Activated CD4-positive, alpha-beta T cell treated with anti-CD3 and anti-CD28 coated beads, Interleukin-2, amount 50 U/mL, for 48 hours (primary cell): ENCODE data around the gene PPL.
"Not testable (repeated sequence)": the region's sequence is repeated elsewhere in the genome, so short reads cannot be mapped to it uniquely, and the experiment has no call there.

Experiments
- DNase-seq, 2 experiments: peaks; one replicate each; pipeline ENCODE4 v3.0.0-alpha.2; 2020

The PPL gene

DNA sequence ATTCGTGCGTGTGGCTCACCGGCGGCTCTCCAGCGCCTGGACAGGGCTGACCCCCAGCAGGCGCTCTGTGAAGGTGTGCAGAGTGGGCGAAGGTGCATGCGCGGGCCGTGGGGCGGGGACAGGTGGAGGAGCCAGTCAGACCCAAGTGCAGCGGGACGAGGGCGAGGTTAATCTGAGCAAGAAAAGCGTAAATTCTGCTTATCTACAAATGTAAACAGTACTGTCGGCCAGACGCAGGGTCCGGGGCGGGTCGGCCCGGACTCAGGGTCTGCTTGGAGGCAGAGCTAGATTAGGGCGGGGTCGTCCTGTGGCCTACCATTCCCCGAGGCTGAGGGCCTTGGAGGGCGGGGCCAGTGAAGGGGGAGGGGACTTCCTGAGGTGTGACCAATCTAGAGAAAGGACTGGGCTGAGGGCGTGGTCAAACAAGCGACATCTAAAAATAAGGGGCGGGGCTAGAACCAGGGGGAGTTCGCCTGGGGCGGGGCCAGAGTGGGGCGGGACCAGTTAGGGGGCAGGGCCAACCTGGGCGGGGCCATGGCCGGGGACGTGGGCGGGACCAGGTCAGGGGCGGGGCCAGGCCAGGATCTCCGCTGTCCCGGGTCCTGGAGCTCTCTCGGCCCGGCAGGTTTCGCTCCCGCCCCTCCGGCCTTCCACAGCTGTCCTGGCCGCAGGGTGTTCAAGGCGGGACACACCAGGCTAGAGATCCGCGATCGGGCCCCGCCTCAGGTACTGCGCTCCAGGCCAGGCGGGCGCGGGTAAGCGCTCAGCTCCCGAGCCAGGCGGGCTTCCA lies 21.0 kb upstream of the PPL start, which contains the start of gene SEC14L5:
TSS of gene SEC14L5 (plus strand) at position 611 of the 790 bp plus-strand sequence. CDS start 994 bp downstream, outside the sequence.
- peak; percentile 95 to 96 for DNase-seq

- DNase-seq, result no peak
These were observed 20.4 kb upstream of the PPL start for GRCh38 chr16:4957420-4957719.

DNA sequence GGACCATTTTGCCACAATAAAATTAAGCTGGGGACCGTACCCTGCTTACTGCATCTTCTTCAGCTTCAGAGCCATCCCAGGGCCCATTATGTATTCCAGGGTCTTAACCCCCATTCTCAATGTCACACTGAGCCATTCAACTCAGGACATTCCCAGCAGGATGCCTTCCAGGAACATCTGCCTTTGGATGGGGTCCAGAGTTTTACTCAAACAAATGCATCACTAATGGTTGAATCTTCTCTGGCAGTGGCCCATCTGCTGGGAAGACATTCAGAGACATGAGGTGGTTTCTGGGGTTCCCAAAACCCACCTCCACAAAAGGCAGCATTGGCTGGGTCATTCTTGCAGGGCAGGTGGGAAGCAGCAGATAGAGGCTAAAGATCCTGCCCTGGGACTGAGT lies 17.8 kb upstream of the PPL start:
- DNase-seq, result no peak

DNA sequence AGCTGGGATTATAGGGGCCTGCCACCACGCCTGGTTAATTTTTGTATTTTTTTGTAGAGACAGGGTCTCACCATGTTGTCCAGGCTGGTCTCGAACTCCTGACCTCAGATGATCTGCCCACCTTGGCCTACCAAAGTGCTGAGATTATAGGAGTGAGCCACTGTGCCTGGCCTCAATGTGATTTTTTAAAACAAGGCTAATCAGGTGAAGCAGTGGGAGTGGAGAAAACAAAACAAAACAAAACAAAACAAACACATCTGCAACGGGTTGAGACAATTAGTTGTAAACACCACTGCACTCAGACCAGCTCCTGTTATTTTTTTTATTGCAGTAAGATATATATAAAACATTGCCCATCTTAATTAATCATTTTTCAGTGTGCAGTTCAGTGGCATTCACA lies 14.6 kb upstream of the PPL start:
- not testable (repeated sequence) for DNase-seq

- no peak for DNase-seq
These were observed 13.0 kb upstream of the PPL start for GRCh38 chr16:4949986-4950385.

GRCh38 chr16:4948903-4949766 lies 12.2 kb upstream of the PPL start:
- no peak for DNase-seq

- DNase-seq, result no peak
These were observed 11.0 kb upstream of the PPL start for GRCh38 chr16:4947722-4948503.

GRCh38 chr16:4946917-4947316 lies 10.0 kb upstream of the PPL start:
- no peak for DNase-seq

GRCh38 chr16:4945560-4946502 lies 8.9 kb upstream of the PPL start:
- no peak for DNase-seq

GRCh38 chr16:4944333-4945281 lies 7.7 kb upstream of the PPL start:
- DNase-seq, result no peak

- no peak for DNase-seq
These were observed 5.5 kb upstream of the PPL start for GRCh38 chr16:4942481-4942880.

- no peak for DNase-seq
These were observed 3.8 kb upstream of the PPL start for GRCh38 chr16:4940719-4941118.

DNA sequence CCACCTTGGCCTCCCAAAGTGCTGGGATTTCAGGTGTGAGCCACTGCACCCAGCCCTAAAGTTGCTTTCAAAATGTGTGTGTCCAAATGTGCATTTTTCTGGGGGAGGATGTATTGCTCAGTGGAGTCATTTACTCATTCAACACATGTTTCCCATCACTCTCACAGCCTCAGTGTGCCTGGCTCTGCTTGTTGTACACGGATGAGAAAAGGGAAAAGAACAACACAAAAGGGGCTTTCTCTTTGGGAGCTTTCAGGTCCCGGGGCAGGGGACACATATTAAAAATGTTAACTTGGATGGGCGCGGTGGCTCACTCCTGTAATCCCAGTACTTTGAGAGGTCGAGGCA lies 1.7 kb upstream of the PPL start:
- DNase-seq, result no peak

DNA sequence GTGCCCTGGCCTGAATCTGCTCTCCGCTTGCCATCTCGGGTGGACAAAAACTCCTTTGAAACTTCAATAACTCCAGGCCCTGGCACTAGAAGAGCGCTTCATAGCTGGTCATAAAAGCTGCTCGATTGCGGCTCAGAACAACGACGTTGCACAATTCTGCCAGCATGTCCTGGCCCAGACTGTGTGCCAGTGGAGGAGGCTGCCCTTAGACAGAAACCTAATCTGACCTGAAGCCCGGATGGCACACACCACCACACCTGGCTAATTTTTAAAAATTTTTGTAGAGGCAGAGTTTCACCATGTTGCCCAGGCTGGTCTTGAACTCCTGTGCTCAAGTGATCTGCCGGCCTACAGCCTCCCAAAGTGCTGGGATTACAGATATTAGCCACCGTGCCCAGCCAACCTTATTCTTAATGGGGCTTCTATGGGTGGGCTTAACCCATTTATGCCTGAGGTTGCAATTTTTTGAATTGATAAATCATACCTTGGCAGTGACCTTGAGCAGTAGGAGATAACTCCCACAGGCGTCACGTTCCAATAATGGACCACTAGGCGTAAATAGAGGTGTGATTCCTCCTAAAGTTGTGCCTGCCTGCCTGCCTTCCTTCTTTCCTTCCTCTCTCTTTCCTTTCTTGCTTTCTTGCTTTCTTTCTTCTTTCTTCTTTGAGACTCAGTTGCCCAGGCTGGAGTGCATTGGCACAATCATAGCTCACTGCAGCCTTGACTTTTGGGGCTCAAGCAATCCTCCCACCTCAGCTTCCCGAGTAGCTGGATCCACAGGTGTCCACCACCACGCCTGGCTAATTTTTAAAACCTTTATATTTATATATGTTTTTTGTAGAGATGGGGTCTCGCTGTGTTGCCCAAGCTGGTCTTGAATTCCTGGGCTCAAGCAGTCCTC lies 1.1 kb upstream of the PPL start:
- DNase-seq, result no peak

- DNase-seq, result no peak
These were observed 562 bp downstream of the PPL start for GRCh38 chr16:4936181-4936990.

DNA sequence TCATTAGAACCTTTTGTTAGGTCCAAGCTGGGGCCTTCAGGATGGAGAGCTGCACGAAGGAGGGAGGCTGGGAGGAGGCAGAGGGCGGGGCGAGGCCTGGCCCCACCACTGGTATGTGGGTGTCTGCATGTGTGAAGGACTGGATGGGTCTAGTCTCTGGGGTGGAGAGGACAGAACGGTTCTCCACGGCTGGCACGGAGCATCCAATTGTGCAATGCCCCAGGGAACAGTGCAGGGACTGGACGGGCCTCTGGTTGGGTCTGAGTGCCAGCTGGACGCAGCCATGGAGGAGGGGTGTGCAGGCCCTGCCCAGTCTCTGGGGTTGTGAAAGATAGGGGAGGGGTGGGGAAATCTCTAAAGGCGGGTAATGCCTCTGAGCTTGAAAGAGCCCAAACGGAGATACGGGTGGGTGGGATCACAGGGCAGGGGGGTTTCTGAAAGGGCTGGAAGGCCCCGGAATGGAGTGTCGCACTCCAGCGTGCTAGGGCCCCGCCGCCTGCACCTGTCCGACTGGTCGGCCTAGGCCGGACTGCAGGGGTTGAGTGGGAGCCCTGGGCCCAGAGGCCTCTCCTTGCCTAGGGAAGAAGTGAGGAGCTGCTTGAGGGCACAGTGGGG lies 1.6 kb downstream of the PPL start:
- no peak for DNase-seq

- DNase-seq, result no peak
These were observed 2.4 kb downstream of the PPL start for GRCh38 chr16:4934591-4934990.

- DNase-seq, result no peak
These were observed 3.0 kb downstream of the PPL start for GRCh38 chr16:4933871-4934395.
